Stimulated activated CD4-positive, alpha-beta T cell treated with anti-CD3 and anti-CD28 coated beads, Interleukin-1b, Interleukin-23, amount 100 ng/mL, for 4 hours (primary cell): ENCODE measurements around the gene HEATR1.
"Not testable (repeated sequence)": the region's sequence is repeated elsewhere in the genome, so short reads cannot be mapped to it uniquely, and the experiment has no call there.

Source experiments
- DNase-seq, 2 donors: peaks; one replicate each; pipeline ENCODE4 v3.0.0-alpha.2; 2020; ENCODE audit warnings: low read depth in 2 of 2

HEATR1 gene

DNA sequence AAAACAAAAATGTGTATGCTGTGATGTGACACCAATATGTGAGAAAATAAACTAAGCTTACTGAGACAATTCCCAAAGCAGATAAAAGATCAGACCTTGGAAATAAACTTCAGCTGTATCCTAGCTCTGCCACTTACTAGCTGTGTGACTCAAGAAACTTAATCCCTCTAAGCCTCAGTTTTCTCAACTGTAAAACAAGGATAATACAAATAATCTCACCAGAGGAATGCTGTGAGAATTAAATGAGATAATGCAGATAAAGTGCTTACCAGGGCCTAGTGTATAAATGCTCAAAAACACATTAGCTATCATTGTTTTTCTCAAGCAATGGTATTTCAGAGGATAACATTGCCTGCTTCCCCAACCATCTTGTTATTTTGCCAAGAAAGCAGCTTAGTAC is 2.1 kb downstream of the HEATR1 start:
- DNase-seq: no peak

DNA sequence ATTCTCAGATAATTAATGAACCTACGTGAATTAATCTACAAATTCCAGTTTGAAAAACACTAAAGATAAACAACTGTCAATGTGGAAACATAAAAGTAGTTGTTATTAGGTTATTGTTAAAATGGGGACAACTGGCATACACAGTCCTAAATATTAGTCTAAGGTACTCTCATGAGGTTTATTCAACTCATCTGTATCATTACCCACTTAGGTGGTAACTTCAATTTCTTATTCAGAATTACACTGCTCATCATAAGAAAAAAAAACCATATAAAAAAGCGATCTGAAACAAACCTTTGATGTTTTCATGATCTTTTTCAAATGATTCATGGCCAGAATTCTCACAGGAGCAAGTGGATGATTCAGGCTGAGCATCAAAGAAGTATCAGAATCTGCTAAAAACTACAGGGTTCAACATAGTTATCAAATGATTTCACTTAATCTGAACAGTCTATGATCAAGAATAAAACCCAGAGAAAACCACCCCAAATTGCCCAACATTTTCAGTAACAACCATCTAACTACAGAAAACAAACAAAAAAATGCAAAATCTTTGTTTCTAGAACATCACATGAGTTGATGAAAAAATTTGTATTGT is 13.7 kb downstream of the HEATR1 start:
- DNase-seq: no peak

DNA sequence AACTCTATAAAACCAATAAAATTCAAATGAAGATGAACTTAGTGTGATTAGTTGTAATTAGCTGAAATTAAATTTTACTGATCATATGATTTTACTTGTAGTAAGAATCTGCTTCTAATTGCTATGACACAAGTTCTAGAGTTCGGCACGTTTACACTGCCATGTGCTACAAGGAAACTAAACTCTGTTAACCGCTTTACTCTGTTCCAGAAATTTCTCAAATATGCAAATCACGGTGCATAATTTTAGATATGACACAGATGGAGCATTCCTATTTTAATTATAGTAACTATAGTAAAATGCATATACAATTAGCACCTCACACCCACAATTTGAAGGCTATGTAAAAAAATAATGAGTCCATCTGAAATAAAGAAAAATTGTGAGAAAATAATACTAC is 14.8 kb downstream of the HEATR1 start:
- no peak for DNase-seq

DNA sequence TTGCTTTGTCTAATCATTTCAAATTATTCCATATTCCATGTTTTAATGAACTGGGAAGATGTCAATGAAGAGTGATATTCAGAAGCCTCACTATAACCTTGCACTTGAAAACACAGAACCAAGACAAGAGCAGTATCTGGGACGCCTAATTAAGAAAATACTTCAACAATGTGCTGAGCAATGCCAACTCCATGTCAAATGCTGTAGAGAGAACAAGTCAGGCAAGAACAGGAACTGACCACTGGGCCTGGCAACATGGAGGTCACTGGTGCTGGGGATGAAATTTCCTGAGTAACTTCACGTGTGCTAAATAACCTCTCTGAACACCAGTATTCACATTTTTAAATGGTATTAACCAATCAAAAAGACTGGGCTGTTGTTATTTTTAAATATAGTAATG is 22.8 kb downstream of the HEATR1 start:
- no peak for DNase-seq

DNA sequence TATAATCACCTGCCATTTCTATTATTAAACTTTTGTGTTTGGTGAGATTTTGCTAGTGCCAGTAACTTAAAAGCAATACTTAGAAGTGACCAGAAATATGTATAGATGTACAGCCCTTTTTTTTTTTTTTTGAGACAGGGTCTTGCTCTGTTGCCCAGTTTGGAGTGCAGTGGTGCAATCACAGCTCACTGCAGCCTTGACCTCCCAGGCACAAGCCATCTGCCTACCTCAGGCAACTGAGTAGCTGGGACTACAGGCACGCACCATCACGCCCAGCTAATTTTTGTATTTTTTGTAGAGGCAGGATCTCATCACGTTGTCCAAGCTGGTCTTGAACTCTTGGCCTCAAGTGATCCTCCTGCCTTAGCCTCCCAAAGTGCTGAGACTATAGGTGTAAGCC is 23.9 kb downstream of the HEATR1 start:
- DNase-seq: not testable (repeated sequence)

DNA sequence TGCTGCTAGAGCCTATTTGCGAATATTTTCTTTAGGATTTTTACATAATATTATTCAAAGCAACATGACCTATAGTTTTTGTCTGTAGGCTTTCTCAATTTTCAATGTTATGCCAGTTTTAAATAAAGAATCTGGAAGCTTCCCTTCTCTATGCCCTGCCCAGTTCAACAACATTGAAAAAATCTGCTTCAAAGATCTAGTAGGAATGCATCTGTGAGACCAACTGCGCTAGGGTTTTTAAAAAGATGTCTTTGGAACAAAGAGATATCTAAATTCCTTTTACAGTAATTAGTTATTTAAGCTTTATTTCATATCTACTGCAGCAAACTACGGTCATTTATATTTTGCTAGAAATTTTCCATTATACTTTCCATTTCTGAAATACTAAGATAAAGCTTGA is 25.7 kb downstream of the HEATR1 start:
- DNase-seq: no peak

DNA sequence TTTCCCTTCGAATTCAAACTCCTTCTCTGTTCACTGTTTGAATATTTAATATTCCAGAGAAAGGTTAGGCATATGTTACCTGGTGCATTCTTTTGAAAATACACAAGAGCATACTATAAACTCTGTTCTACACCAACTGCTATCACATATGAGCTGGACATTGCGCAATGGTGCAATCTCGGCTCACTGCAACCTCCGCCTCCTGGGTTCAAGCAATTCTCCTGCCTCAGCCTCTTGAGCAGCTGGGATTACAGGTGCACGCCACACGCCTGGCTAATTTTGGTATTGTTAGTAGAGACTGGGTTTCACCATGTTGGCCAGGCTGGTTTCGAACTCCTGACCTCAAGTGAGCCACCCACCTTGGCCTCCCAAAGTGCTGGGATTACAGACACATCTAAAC is 27.3 kb downstream of the HEATR1 start:
- not testable (repeated sequence) for DNase-seq

DNA sequence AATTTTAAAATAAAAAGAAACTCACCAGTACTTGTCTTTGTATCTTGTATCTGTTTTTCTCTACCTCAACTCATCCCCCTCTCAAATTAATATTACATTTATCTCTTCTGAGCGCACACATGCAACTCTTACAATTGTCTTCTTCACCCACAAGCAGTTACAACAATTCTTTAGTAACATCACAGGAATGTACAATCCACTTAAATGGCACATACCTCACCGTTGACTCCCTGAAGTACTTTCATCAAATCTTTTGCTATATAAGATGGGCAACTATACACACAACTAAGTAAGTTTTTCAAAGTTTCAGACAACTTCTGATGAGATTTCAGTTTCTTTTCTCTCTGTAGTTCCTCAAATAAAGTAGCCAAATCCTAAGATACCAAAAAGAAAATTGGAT is 28.3 kb downstream of the HEATR1 start:
- no peak for DNase-seq

DNA sequence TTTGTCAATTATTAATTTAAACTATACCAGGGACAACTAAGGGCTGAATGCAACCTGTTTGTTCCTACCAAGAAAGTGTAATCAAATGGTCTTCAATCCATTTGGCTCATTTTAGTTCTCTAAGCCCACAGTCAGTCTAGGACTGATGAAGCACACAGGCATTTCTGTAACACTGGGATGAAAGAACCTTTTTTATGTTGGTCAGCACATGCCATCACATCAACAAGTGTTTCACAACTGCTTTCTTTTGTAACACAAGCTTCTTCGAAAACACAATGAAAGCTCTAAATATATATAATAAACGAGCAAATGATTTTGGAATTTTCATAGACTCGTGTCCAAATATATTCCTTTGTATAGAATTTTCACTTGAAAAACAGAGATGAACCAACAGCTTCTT is 28.8 kb downstream of the HEATR1 start:
- no peak for DNase-seq

DNA sequence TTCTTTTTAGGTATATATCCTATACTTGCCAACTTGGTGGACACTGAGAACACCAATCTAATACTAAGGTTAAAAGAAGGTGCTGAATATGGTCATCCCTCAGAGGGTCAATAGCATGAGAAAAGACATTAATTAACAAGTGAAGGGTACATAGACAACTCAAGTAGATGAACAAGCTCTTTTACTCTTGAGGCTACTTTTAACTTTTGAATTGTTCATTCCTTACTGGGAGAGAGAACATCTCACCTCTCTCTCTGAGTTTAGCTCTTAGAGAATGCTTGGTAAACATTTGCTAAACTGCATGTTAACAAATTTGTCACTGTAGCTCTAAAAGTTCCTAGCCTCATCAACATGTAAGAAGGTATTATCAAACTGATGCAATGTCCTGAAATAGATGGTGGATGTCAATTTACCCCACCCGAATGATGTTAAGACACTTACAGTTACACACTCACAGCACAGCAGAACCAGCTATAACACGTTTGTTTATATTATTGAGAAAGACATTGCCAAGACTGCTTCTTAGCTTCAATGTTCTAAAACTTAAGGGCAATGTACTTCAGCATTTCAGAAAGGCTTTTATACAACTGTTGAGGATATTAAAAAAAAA is 35.9 kb downstream of the HEATR1 start:
- no peak for DNase-seq

DNA sequence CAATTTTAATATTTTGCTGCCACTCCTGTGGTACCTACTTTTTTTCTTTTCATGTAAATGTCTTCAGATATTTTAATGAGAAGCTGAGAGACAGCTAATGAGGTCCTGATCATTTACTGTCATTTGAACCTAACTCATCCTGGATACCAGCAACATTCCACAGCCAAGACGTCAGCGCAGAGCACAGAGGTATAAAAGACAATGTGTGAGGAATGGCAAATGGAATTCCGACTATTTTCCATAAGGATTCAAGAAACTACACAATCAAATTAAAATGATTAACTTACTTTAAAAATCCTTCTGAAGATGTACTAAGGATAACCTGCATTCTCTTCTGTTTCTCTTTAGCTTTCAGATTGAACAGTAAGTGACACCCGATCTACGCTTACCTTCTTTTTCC is 38.8 kb downstream of the HEATR1 start:
- DNase-seq: no peak

DNA sequence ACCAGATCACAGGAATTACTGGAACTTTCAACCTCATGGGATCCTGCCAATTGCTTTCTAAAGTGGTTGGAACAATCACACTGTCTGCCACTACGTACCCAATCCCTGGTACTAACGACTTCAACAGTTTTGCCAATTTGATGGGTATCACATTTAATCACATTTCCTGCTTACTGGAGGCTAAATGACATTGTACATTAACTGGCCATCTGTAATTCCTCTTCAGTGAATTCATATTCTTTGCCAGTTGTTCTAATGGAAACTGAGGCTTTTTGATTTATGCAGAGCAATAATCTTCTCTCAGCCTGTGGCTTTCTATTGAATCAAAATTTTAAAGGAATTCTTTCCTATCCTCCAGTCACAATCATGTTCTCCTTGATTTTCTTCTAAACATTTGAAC is 42.3 kb downstream of the HEATR1 start:
- no peak for DNase-seq

DNA sequence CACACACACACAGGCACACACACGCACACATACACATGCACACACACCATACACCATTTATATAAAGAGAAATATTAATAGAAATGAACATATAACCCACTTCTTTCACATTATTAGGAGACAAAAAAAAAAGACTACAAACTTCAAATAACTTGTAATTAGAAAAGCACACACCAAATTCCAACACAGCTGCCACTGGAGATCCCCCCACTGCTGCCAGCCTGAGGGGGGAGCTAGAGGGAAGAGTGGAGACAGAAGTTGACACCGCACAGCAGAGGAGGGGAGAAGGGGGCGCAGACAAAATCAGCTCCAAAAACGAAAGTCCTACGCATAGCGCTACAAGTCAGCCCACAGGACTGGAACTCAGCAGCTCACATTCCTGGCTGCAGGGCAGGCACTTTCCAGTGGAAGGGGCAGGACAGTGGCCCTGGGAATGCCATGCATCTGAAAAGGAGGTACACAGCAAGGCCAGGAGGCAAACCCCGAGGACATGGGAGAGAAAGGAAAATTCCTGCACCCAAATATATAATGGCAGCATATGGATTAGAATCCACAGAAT is 44.0 kb downstream of the HEATR1 start:
- no peak for DNase-seq

DNA sequence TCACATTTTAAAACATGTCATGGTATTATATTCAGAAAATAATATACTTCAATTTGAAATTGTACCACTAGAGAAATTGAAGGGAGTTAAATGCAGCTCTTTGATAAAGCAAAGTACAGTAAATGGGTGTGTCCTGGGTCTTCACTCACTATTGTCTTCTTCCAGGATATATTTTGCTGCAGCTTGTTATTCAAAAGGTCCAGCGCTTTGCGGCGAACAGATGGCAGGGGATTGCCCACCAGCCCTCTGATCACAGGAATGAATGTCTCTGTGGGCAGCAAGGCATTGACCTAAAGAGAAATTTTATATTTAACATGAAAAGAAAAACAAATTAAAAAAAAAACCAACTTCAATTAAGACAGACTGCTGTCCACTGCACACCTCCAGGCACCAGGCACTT is 45.5 kb downstream of the HEATR1 start:
- no peak for DNase-seq

DNA sequence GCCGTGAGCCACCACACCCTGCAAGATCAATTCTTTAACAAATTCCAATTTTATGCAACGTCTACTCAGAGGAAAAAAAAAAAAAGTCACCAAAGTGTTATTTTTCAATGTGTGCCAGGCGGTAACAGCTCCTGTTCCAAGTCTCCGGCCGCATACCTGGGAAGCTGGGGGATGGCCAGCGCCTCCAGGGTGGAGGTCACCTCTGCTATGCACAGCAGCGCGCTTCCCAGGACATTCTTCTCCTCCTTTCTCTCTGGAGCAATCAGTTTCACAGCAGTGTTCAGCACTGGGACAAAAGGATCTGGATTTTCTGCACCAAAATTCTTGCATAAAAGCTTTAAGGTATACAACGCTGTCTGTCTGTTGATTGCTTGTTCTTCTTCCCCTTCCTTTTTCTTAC is 46.2 kb downstream of the HEATR1 start:
- no peak for DNase-seq

DNA sequence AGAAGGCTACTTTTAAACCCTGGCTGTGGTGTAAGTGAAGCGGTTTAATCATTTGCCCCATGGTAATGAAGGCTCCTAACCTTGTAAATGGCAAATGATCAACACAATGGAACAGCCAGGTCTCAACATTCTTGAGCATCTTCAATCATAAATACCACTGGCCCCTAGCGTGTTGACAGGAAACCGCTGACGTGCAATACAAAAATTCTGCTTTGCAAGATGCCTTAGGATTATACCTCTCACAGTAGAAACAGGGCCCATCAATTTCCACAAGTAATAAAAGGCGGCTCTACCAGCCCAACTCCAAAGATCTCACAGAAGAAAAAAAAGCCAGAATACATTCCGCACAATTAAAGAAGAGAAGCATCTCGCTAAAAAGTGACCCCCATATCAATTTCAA is 47.7 kb downstream of the HEATR1 start:
- DNase-seq: no peak

DNA sequence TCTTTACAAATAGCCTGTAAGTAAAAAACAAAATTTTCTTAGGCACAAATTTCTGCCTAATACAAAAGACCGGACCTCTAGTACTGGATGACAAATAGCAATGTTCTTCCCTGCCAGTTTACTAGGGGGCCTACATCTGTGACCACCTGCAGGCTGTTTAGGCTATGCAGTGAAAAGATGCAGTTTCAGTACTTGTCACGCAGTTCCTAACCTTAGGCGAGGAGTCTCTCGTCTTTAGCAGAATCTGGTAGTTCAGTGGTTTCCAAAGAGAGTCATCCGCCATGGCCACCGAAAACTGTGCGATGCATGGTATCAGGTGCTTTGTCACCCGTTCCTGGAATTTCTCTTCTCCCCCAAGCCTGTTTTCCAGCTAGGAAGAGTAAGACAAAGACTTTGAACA is 50.9 kb downstream of the HEATR1 start:
- DNase-seq: no peak

DNA sequence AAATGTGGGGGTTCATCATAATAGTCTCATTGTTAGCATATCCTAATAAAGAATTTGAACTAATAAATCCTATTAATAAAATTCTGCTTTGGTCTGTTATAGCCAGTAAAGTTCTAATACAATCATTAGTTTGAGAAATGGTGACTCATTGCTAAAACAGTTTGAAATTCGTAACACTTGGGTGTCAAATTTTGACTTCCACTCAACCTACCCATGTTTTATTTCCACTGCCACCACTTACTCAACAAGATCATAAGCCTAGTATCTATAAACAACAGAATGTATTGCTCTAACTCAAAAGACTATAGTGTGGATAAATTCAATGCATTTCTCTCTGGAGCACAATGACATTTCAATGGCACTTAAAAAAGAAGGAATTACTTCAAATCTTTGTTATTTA is 51.4 kb downstream of the HEATR1 start:
- DNase-seq: no peak

DNA sequence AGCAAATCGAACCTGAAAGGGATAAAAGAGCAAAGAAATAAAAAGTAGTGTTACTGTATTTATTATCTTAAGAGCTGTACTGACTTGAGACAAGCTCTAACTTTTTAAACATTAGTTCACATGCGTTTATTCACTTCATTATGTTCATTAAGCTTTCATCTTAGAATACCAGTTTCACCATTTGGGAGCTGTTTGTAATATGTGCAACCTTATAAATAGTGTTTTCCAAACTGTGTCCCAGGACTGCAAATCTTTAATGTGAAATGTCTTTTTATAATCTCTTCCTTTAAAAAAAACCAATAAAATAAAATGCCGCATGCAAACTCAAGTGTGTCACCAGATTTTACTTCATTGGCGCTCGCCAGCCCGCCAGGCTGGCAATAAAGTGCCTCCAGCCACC is 52.2 kb downstream of the HEATR1 start:
- DNase-seq: no peak

DNA sequence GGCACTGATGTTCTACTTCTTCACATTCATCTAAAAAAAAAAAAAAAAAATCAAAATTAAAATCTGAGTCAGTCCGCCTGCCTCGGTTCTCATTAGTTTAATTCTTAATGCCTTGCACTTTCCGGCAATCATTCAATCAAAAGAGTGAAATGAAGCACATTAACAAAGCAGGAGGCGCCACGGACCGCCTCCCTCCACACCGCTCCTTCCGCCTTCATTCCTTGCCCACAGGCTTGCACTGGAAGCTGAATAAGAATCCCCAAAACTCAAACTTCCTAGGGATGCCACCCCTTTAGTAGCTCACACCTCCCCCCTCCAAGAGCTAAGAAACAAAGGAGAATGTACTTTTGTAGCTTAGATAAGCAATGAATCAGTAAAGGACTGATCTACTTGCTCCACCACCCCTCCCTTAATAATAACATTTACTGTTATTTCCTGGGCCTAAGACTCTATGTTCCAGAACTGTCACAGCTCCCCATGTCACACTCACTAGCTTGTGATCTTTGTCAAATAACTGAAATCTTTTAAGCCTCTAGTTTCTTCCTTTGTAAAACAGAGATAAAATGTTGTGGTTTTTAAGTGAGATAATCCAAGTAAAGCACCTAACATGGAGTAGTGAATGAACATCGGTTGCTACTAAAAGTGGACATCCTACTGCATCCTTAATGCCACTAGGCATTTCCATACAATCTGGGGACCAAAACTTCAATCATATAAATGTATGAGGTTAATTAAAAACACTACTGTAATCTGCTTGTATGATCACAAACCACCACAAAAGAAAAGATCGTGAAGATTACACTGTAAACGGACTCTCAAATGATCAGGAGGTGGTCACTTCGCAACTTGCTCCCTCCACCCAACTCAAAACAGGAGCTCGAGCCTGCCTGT is 53.1 kb downstream of the HEATR1 start:
- DNase-seq: no peak

DNA sequence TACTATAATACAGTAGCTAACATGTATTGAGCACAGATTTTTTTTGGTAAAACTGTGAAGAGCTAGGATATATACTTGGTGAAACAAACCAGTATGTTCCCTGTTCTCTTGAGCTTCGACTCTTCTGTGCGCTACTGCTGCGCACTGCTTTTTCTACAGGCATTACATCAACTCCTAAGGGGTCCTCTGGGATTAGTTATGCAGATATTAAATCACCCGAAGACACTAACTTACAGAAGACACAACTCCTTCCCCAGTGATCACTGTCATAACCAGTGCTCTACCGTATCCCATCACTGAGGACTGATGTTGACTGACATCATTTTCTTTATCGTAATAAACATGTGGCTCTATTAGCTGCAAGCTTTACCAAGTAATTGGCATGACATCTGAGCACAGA is 55.9 kb downstream of the HEATR1 start:
- no peak for DNase-seq

DNA sequence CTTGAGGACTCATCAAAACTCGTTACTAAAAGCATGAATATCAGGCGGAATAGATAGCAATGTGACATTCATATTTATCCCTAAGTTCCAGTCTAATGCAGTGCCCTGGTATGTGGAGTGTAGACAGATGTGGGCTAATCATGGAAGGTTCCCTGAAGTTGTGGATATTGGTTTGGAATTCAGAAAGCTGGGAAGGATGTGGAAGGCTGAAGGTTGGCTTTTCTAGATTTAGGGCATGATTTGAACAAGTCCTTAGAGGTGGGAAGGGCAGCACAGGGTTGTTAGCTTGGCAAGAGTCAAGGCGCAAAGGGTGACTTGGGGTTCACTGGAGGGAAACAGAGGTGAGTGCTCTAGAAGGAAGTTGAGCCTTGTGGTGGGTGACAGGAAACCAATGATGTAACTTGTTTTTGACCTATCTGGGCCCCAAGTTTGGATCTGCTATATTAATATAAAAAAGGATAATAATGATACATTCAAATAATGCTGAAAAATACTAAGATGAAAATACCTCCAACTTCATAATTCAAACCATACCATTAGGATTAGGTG is 58.6 kb downstream of the HEATR1 start:
- no peak for DNase-seq
